ENCODE measurements around the gene FGF18.

FGF18 gene

GRCh38 chr5:171424726-171425125 lies 5.3 kb downstream of the FGF18 start:
- no peak for DNase-seq

GRCh38 chr5:171425596-171426244 lies 6.3 kb downstream of the FGF18 start:
- no peak for DNase-seq

GRCh38 chr5:171426266-171426665 lies 6.8 kb downstream of the FGF18 start:
- no peak for DNase-seq

- DNase-seq, result no peak
Measured at GRCh38 chr5:171426680-171427079, 7.2 kb downstream of the FGF18 start.

- DNase-seq, result no peak
Measured at GRCh38 chr5:171427318-171428167, 8.1 kb downstream of the FGF18 start.

- DNase-seq, result no peak
Measured at GRCh38 chr5:171428168-171428696, 8.8 kb downstream of the FGF18 start.

GRCh38 chr5:171428809-171429542 lies 9.5 kb downstream of the FGF18 start:
- DNase-seq, result no peak

GRCh38 chr5:171429543-171429910 lies 10.1 kb downstream of the FGF18 start:
- no peak for DNase-seq

- DNase-seq, result no peak
Measured at GRCh38 chr5:171431251-171431777, 11.9 kb downstream of the FGF18 start.

- no peak for DNase-seq
Measured at GRCh38 chr5:171432076-171432475, 12.6 kb downstream of the FGF18 start.

GRCh38 chr5:171432583-171433351 lies 13.3 kb downstream of the FGF18 start:
- DNase-seq, result no peak

- DNase-seq, result no peak
Measured at GRCh38 chr5:171433352-171433698, 13.9 kb downstream of the FGF18 start.

GRCh38 chr5:171433982-171434676 lies 14.7 kb downstream of the FGF18 start:
- no peak for DNase-seq

GRCh38 chr5:171434874-171435273 lies 15.4 kb downstream of the FGF18 start:
- DNase-seq, result no peak

- no peak for DNase-seq
Measured at GRCh38 chr5:171435908-171436307, 16.5 kb downstream of the FGF18 start.

GRCh38 chr5:171436804-171437285 lies 17.4 kb downstream of the FGF18 start:
- no peak for DNase-seq

- no peak for DNase-seq
Measured at GRCh38 chr5:171437286-171437821, 17.9 kb downstream of the FGF18 start.

- no peak for DNase-seq
Measured at GRCh38 chr5:171438738-171439137, 19.3 kb downstream of the FGF18 start.

GRCh38 chr5:171441246-171441791 lies 21.9 kb downstream of the FGF18 start:
- DNase-seq, result no peak

GRCh38 chr5:171442287-171443042 lies 23.0 kb downstream of the FGF18 start:
- DNase-seq, result peak; percentile 77

Data from fibroblast of upper back skin (primary cell).